HG02870 (cell line): ENCODE results near the gene SURF6.
"Not testable (repeated sequence)": the region's sequence is repeated elsewhere in the genome, so short reads cannot be mapped to it uniquely, and the experiment has no call there.

Experiments used
- ATAC-seq: cut with Tn5 transposase; IDR thresholded peaks from one replicate; pipeline ENCODE4 v1.9.1; 2021; ENCODE audit warnings: mild to moderate bottlenecking, moderate library complexity; ENCODE audit not compliant: unreplicated experiment

The SURF6 gene

GRCh38 chr9:133329306-133330156 is 6.5 kb downstream of the SURF6 start:
- not testable (repeated sequence) for ATAC-seq

DNA sequence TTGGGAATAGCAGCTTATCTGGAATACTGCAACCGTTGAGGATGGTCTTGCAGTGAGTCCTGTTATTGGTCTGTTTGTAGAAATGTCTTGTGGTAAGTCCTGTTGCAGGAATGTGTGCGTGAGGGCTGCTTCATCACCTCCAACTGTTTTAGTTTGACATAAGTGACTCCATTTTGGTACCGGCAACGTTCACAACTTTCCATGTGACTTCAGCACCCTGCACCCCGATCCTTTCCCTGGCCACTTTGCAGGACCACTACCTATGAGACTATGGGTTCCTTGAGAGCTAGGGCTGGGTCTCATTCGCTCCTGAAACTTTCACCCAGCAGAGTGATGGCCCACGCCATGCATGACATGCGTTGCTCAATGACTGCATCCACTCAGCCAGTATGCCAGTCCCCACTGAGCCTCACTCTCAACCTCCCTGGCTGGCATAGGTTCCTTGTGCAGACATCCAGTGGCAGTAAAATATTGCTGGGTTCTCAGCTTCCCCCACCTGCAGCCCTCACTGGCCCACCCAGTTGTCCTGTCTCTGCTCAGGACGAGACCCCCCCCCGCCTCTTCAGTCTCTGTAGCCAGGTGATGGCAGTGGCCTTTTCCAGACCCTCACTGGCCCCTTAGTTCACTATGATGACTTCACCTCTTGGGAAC is 8.0 kb downstream of the SURF6 start:
- no peak for ATAC-seq

GRCh38 chr9:133327021-133327420 is 9.0 kb downstream of the SURF6 start:
- ATAC-seq, result not testable (repeated sequence)

GRCh38 chr9:133323991-133324703 is 11.8 kb downstream of the SURF6 start:
- no peak for ATAC-seq

GRCh38 chr9:133323211-133323610 is 12.8 kb downstream of the SURF6 start:
- ATAC-seq, result no peak

- no peak for ATAC-seq
Observed at GRCh38 chr9:133322701-133323100, 13.3 kb downstream of the SURF6 start.

DNA sequence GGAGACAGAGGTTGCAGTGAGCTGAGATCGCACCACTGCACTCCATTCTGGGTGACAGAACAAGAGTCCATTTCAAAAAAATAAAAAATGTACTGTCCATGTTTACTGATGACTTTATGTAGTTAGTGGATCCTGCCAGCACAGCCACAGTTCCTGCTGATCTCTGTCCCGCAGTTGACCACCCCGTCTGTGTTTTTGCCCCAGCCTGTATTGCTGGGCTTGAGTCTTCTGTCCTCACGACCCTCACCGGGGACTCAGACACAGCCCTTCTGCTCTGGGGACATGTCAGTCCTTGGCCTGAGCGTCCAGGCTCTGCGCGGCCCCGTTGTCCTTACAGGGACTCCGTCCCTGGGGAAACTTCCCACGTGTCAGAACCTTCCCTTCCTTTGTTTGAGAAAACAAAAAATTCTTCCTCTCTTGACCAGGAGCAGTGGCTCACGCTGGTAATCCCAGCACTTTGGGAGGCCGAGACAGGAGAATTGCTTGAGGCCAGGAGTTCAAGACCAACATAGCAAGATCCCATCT is 14.5 kb downstream of the SURF6 start:
- ATAC-seq, result no peak

GRCh38 chr9:133320421-133320881 is 15.5 kb downstream of the SURF6 start:
- ATAC-seq, result no peak

DNA sequence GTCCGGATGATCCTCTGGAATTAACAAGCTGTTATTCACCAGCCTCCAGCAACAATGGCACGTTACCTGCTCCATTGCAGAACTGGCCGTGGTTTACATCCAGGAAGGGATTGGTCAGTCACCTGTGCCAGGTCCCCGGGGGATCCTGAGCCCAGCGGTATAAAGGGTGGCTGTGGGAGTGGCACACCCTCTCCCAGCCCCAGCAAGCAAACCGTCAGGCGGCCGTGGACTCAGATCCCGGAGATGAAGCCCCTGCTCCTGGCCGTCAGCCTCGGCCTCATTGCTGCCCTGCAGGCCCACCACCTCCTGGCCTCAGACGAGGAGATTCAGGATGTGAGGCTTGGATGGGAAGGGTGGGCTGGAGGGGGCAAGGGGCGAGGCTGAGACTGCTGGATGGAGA is 18.4 kb downstream of the SURF6 start:
- ATAC-seq, result not testable (repeated sequence)

DNA sequence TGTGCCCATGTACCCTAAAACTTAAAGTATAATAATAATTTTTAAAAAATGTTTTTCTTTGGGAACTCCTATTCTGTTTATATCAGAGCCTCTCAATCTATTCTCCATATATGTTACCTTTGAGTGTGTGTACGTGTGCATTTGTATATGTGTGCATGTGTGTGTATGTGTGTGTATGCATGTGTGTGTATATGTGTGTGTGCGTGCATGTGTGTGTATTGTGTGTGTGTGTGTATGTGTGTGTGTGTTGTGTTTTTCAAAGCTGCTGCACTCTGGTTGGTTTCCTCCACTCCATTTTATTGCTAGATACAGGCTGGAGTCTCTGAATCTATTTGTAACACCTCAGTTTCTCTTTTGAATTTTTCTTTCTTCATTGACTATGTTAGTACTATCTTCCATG is 20.0 kb downstream of the SURF6 start:
- no peak for ATAC-seq

DNA sequence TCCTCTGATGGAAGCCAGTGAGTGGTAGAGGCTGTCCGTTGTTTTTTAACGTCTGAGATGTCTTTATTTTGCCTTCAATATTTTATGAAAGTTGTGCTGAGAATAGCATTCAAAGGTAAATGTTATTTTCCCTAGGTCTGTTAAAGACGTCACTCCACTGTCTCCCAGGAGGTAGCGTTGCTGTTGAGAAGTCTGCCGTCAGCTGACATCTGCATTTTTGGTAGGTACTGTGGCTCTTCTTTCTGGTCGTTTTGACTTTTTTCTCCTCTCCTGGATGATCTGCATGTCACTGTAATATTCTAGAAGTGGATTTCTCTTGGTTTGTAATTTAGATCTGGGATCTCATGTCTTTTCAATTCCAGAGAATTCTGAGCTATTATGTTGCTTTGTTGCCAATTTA is 26.4 kb downstream of the SURF6 start:
- no peak for ATAC-seq

DNA sequence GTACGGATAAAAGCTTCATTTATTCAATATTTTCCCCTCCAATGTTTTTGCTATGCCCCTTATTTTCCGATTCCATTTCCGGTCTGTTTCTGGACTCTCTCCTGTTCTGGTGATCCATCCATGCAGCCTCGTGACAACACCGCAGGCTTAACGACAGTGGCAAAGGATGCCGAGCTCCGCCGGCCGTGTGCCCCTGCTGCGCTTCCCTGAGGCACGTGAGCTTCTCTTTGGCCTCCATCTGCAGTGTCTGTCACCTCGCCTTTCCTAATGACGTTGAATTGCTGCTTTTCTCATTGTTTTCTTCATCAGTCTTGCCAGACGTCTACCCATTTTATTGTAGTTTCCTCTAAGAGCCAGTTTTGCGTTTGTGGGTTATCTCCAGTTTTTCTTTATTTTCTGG is 28.7 kb downstream of the SURF6 start:
- no peak for ATAC-seq

DNA sequence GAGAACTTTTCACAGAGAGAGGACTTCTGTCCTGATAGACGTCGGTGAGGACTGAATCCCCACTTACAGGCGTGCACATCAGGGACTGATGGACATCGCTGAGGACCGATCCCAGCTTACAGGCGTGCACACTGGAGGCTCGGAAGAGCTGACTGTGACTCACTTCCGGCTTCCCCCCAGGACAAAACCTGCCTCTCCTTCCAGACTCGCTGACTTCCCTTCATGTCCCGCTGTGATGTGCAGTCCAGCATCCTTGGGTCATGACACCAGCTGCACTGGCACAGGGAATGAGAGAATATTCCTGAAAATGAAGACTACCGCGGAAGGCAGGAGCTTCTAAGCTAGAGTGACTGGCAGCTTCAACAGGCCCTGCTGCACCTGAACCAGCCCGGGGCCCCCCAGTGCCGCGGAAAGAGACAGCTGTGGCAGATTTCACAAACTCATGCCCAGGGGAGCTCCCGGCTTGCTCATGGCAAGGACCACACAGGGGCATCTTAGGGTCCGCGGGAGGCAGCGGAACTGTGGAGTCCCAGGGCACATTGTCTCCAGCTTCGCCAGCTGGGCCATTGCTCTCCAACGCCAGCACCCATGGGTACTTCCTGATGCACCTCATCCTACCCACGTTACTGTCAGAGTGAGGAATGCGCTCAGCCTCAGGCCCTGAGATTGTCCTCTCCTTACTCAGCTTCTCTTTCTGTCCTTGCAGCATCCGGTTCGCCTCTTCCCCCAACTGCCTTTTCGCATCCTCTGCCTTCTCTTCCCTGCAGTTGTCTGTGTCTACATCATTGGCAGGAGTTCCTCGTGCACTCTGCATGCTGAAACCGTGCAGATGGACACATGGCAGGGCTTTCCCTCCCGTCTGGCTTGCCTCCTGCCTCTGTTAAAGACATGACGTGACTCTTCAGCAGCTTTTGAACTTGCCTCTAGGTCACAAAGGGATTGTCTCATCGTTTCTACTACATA is 29.5 kb downstream of the SURF6 start:
- ATAC-seq, result no peak

DNA sequence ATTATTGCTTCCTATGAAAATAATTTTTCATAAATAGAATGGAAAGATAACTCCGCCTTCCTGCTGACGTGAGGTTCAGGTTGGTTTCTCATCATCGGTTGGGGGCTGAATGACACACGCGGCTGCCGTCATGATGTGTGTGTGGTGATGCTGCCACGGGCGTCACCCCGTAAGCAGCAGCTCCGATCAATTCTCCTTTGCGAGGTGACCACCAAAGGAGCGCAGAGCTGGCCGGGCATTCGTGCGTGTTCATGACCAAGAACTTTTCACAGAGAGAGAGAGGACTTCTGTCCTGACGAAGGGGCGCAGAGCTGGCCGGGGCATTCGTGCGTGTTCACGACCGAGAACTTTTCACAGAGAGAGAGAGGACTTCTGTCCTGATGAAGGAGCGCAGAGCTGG is 30.3 kb downstream of the SURF6 start:
- ATAC-seq, result no peak

- no peak for ATAC-seq
Observed at GRCh38 chr9:133304477-133305377, 31.3 kb downstream of the SURF6 start.

DNA sequence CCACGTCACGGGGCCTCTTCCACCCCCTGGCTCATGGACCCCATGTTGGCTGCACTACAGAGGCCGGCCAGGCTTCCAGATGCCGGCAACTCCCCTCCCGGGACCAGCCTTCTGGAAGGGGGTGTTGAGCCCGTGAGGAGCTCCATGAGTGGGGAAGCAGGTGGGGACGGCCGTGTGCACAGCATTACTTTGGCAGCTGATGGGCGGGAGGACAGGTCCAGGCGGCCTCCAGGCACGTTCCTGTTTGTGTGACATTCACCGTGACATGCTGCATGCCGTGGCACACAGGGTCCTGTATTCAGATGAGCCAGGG is 31.9 kb downstream of the SURF6 start:
- ATAC-seq, result no peak

DNA sequence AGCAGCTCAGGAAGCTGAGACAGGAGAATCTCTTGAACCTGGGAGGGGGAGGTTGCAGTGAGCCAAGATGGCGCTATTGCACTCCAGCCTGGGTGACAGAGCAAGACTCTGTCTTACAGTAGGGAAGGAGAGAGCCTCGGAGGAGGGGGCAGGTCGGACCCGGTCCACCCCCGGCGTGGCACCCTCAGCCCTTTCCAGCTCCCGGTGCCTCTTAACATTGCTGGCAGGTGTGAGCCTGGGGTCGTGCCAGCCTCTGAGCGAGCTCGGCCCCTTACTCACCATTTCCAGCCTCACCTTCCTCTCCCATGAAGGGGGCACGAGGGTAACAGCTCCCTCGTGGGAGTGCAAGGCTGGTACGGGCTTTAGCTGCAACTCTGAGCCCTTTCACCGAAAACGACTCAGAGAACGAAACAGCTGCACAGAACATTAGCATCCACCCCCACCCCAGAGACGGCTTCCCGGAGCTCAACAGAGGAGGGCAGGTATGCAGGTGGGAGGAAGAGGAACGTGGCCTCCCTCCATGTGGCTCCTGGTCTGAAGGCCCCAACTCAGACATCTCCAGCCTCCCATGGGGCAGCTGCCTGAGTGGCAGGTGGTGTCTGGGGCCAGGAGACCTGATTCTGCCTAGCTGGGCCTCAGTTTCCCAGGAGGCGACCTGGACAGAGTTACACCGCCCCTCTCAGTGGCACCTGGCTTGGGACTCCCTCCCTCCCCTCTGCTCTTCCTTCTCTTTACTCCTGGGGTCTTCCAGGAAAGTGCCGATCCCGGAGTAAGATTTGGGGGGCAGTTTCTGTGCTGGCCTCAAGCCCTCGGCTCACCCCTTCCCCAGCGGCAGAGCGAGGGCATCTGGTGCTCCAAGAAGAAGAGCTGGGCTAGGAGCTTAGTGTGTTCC is 32.5 kb downstream of the SURF6 start:
- ATAC-seq, result no peak
